Fibroblast of mammary gland (primary cell): ENCODE data around the gene DMKN.

Experiments
- DNase-seq: peaks from one replicate; pipeline ENCODE4 v3.0.0-alpha.2; 2010; ENCODE audit warnings: low read depth
- H3K4me3 ChIP-seq: 2 replicates; pipeline ENCODE4 v1.5.1; 2011; ENCODE audit warnings: low read depth, mild to moderate bottlenecking, low read length, moderate library complexity; ENCODE audit not compliant: control insufficient read depth
- CTCF ChIP-seq: conservative IDR thresholded peaks from 2 replicates; pipeline ENCODE4 v1.5.1; 2011; ENCODE audit warnings: low read depth, low read length, inconsistent platforms; ENCODE audit not compliant: control insufficient read depth, insufficient read depth

Gene DMKN

GRCh38 chr19:35498984-35499527 is 14.4 kb downstream of the DMKN start:
- no peak overlapping the region for H3K4me3 ChIP-seq
- TF ChIP-seq CTCF = no peak
- DNase-seq = no peak

GRCh38 chr19:35498220-35498619 is 15.2 kb downstream of the DMKN start:
- no peak overlapping the region for H3K4me3 ChIP-seq
- no peak for DNase-seq
- no peak for TF ChIP-seq CTCF

GRCh38 chr19:35497406-35497805 is 16.0 kb downstream of the DMKN start:
- no peak for DNase-seq
- H3K4me3 ChIP-seq = no peak overlapping the region

GRCh38 chr19:35495107-35496064 is 18.1 kb downstream of the DMKN start:
- peak; percentile 59 for DNase-seq

More at GRCh38 chr19:35497406-35497805, 16.0 kb downstream of the DMKN start:
- TF ChIP-seq CTCF = no peak

GRCh38 chr19:35493971-35494370 is 19.5 kb downstream of the DMKN start:
- no peak for TF ChIP-seq CTCF
- H3K4me3 ChIP-seq = no peak overlapping the region
- no peak for DNase-seq

More at GRCh38 chr19:35495107-35496064, 18.1 kb downstream of the DMKN start:
- TF ChIP-seq CTCF = peak; percentile 95
- H3K4me3 ChIP-seq = no peak overlapping the region

- no peak for TF ChIP-seq CTCF
- H3K4me3 ChIP-seq = no peak overlapping the region
- DNase-seq = no peak
These were observed 21.6 kb downstream of the DMKN start for GRCh38 chr19:35491836-35492360.
